Cardiac muscle cell (in vitro differentiated cells and primary cell): ENCODE results near the gene PTOV1. TPM values are rescaled to one million over a fixed set of nuclear protein-coding genes. Genes with fewer than 3 reads are reported as not detected.

Experiments used
- DNase-seq, 2 donors: peaks; one replicate each; pipeline versions ENCODE4 v3.0.0 to v3.0.0-alpha.2; 2010 to 2017; ENCODE audit warnings: low read depth in 1 of 2, low spot score in 1 of 2
- H3K27ac ChIP-seq: fragments of 200-600 bp; sonication (generic); 2 replicates; pipeline ENCODE4 v1.5.1; 2016
- H3K27me3 ChIP-seq: fragments of 200-600 bp; sonication (generic); 2 replicates; pipeline ENCODE4 v1.6.0; 2016; ENCODE audit warnings: control low read depth
- H3K36me3 ChIP-seq: fragments of 200-600 bp; sonication (generic); 2 replicates; pipeline ENCODE4 v1.5.1; 2016; ENCODE audit warnings: control low read depth
- H3K4me1 ChIP-seq: fragments of 200-600 bp; sonication (generic); 2 replicates; pipeline ENCODE4 v1.8.1; 2017; ENCODE audit warnings: low read depth, mild to moderate bottlenecking, mixed run types
- H3K4me3 ChIP-seq: fragments of 200-600 bp; sonication (generic); 2 replicates; pipeline ENCODE4 v1.5.1; 2016; ENCODE audit warnings: mild to moderate bottlenecking
- H3K9me3 ChIP-seq: fragments of 200-600 bp; sonication (generic); 2 replicates; pipeline ENCODE4 v1.5.1; 2017; ENCODE audit warnings: low read depth, mild to moderate bottlenecking, control low read depth
- polyA plus RNA-seq: library from polyadenylated mRNA; unstranded; fragments of >200 nt; fragmentation: Nextera tagmentation; extraction: Ambion mirVana; gene quantifications from 2 replicates; pipeline ENCODE4 v1.2.1, GENCODE V29; 2016
- total RNA-seq: library from RNA; depleted of rRNA; stranded (reverse); fragments of >200 nt; gene quantifications from 2 replicates; pipeline ENCODE4 v1.2.3, GENCODE V29; 2016
- TF ChIP-seq, protein P1 (sequence below): IDR thresholded peaks from 2 replicates; pipeline ENCODE4 v1.5.1; 2012; ENCODE audit warnings: low read depth, mild to moderate bottlenecking, low read length

PTOV1 gene
- total and polyA plus RNA-seq, 2 experiments from 2014 or later, result 290 to 583 TPM

DNA sequence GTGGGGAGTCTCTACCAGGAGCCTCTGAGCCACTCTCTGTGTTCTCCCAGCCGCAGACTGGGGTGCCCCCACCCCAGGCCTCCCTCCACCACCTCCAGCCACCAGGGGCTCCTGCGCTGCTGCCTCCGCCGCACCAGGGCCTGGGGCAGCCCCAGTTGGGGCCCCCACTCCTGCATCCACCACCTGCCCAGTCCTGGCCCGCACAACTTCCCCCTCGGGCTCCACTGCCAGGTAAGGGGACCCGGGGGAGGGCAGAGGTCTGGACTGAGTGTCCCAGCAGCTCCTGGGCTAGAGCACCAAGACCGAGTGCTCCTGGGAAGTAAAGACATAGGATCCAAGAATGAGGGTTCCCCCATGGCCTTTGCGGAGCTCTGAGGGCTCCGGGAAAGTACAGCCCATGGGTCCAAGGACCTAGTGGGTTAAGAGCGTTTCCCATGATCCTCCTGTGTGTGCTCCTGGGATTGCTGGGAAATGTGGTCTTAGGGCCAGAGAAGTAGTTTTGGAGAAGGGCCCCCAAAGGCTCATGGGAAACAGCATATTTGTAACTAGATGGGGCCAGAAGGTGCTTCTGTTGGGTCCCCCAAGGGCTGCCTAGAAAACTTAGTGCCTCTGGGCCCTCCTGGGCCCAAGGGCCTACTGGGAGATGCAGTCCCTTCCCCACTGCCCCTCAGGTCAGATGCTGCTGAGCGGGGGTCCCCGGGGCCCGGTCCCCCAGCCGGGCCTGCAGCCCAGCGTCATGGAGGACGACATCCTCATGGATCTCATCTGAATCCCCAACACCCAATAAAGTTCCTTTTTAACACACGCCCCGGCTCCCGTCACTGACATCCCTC, 14.6 kb upstream of the PTOV1 start:
- H3K4me1 ChIP-seq, result peaks cover 18% of the 10 kb centered on the region
- H3K36me3 ChIP-seq, result peaks cover 28% of the 10 kb centered on the region
- H3K27me3 ChIP-seq, result no peaks in the 10 kb centered on the region
- H3K9me3 ChIP-seq, result no peaks in the 10 kb centered on the region
- TF ChIP-seq, protein P1, sequence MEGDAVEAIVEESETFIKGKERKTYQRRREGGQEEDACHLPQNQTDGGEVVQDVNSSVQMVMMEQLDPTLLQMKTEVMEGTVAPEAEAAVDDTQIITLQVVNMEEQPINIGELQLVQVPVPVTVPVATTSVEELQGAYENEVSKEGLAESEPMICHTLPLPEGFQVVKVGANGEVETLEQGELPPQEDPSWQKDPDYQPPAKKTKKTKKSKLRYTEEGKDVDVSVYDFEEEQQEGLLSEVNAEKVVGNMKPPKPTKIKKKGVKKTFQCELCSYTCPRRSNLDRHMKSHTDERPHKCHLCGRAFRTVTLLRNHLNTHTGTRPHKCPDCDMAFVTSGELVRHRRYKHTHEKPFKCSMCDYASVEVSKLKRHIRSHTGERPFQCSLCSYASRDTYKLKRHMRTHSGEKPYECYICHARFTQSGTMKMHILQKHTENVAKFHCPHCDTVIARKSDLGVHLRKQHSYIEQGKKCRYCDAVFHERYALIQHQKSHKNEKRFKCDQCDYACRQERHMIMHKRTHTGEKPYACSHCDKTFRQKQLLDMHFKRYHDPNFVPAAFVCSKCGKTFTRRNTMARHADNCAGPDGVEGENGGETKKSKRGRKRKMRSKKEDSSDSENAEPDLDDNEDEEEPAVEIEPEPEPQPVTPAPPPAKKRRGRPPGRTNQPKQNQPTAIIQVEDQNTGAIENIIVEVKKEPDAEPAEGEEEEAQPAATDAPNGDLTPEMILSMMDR, result no peak
- no peak for DNase-seq
- H3K27ac ChIP-seq, result peak overlapping the region; percentile 14
- H3K4me3 ChIP-seq, result no peak overlapping the region

DNA sequence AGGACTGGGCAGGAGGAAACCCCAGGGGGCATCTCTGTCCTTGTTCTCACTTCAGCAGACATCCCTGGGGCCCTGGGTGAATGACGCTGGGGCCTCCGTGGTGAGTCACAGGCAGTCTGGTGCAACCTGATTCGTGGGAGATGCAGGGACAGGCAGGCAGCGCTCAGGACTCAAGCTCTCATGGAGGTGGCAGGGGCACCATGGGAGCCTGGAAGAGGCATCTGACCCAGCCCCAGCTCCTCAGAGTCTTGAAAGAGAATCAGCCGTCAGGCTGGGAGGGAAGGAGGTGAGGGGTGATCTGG, 14.0 kb upstream of the PTOV1 start:
- Histone ChIP-seq H3K4me3 (no peak overlapping the region), H3K4me1 (peaks cover 18% of the 10 kb centered on the region), H3K27ac (no peak overlapping the region), H3K36me3 (peaks cover 23% of the 10 kb centered on the region), H3K27me3 (no peaks in the 10 kb centered on the region), H3K9me3 (no peaks in the 10 kb centered on the region)
- TF ChIP-seq, protein P1, result no peak
- no peak for DNase-seq

DNA sequence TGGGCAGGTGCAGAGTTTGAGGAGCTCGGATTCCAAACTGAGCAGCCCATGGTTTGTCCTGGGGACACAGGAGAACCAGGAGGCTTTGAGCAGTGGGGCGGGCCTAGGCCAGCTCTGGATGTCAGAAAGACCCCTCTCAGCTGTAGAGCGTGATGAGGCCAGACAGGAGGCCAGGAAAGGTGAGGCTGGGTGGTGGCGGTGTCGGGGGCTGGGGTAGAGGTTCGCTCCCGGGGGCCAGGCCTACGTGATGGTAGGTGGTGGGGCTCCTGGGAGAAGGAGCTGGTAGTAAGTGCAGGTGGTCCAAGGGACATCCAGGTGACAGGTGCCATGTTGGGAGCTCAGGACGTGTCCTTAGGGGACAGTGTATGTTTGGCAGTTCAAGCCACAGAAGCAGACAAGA, 13.5 kb upstream of the PTOV1 start:
- H3K9me3 ChIP-seq, result no peaks in the 10 kb centered on the region
- H3K4me1 ChIP-seq, result peaks cover 18% of the 10 kb centered on the region
- H3K27ac ChIP-seq, result no peak overlapping the region
- peaks cover 18% of the 10 kb centered on the region for H3K36me3 ChIP-seq
- TF ChIP-seq, protein P1, result no peak
- no peak for DNase-seq
- H3K27me3 ChIP-seq, result no peaks in the 10 kb centered on the region
- no peak overlapping the region for H3K4me3 ChIP-seq

DNA sequence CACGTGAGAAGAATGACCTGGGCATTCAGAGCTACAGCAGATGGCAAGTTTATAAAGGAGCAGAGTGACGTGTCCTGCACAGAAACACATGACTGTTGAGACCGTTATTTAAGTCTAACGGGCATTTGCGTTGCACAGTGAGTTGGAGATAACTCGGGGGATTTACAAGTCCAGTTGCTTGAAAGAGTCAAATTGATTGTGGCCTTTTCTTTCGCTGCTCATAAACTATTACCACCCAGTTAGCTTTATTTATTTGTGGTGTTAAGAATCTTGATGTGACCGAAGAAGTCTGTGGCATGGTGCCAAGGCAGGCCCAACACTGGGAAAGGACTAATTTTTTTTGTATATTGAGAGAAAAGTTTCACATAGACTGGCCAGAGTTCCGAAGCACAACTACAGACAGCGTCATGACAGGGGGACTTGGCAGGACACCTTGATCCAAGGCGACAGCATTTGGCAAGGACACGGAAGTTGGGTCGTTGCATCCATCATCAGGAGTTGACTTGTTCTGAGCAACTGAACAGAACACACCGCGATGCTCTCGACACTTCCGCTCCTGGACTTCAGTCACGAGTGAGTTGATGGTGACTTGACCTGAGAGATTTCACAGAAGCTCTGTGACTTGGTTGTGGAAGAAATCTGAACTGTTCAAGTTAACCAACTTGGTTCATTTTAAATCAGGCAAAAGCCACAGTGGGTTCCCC, 11.9 kb upstream of the PTOV1 start:
- H3K27me3 ChIP-seq, result no peaks in the 10 kb centered on the region
- no peak overlapping the region for H3K4me3 ChIP-seq
- H3K4me1 ChIP-seq, result peaks cover 18% of the 10 kb centered on the region
- no peak for DNase-seq
- H3K27ac ChIP-seq, result peak overlapping the region; percentile 93
- peaks cover 10% of the 10 kb centered on the region for H3K36me3 ChIP-seq
- H3K9me3 ChIP-seq, result no peaks in the 10 kb centered on the region
- TF ChIP-seq, protein P1, result no peak

DNA sequence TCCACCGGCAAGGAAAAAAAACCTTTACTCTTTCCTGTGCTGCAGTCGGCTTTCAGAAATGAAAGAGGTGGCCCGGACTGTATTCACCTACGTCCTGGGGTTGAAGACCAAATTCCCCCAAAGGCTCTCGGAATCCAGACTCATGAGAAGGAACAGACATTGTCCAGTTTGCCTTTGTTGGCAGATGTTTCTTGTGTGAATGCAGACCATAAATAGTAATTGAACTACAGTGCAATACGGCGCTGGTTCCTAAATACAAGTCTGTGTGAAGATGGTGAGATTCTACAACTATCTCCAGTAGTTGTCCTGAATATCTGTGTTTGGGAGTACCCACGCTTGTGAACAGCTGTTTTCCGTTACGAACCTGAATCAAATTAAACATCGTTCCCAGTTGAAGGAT, 11.2 kb upstream of the PTOV1 start:
- Histone ChIP-seq H3K27me3 (no peaks in the 10 kb centered on the region), H3K9me3 (no peaks in the 10 kb centered on the region), H3K27ac (peak overlapping the region; percentile 93), H3K4me3 (no peak overlapping the region), H3K36me3 (peaks cover 8% of the 10 kb centered on the region), H3K4me1 (peaks cover 18% of the 10 kb centered on the region)
- no peak for DNase-seq
- TF ChIP-seq, protein P1, result no peak
